Lower leg skin (tissue), 3 donors: ENCODE data around the gene EN2.

ENCODE experiments used
- POLR2A ChIP-seq, 2 donors: fragments of 450-650 bp; IDR thresholded peaks; one replicate each; pipeline ENCODE4 v1.6.1; 2016 to 2017; ENCODE audit warnings: antibody characterized with exemption in 2 of 2, mild to moderate bottlenecking in 1 of 2, moderate library complexity in 1 of 2
- TF ChIP-seq, protein P1 (sequence below), 3 donors: fragments of 450-650 bp; IDR thresholded peaks; one replicate each; pipeline ENCODE4 v1.5.1; 2016; ENCODE audit warnings: antibody characterized with exemption in 3 of 3, mild to moderate bottlenecking in 3 of 3, moderate library complexity in 2 of 3

DNA sequence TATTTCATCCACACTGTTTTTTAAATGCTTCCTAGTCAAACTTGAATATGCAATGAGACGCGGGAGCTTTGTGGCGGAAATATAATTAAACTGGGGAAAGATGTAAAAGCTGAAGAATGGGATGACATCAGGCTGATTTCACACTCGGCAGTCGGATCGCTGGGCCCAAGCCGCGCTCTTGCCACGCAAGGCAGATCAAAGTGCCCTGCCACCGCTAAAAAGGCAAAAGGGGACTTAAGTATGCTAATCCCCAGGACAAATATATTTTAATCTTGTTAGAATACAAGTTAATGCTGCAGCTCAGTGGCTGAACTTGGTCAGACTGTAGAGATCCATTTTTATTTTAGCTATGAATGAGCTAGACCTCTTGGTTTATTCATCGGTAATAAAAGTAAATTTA is 13.8 kb downstream of the EN2 start:
- TF ChIP-seq, protein P1, sequence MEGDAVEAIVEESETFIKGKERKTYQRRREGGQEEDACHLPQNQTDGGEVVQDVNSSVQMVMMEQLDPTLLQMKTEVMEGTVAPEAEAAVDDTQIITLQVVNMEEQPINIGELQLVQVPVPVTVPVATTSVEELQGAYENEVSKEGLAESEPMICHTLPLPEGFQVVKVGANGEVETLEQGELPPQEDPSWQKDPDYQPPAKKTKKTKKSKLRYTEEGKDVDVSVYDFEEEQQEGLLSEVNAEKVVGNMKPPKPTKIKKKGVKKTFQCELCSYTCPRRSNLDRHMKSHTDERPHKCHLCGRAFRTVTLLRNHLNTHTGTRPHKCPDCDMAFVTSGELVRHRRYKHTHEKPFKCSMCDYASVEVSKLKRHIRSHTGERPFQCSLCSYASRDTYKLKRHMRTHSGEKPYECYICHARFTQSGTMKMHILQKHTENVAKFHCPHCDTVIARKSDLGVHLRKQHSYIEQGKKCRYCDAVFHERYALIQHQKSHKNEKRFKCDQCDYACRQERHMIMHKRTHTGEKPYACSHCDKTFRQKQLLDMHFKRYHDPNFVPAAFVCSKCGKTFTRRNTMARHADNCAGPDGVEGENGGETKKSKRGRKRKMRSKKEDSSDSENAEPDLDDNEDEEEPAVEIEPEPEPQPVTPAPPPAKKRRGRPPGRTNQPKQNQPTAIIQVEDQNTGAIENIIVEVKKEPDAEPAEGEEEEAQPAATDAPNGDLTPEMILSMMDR (IDR thresholded peaks at IDR 0.05) = no peak
- no peak for TF ChIP-seq POLR2A (IDR thresholded peaks at IDR 0.05)
